HL-60/S4 treated with phorbol 12-myristate 13-acetate at 8.2 ng/mL for 4 days and 3 days (cell line): ENCODE measurements around the gene KCNK2.

Experiments
- in situ Hi-C: fragments of 300-500 bp; cut with MboI; formaldehyde crosslinking; loops from 2 replicates; pipeline ENCODE4 v1.15.0; 2022; ENCODE audit warnings: low sequenced_read_pairs

Gene KCNK2

GRCh38 chr1:215094381-215094780, 11.8 kb downstream of the KCNK2 start:
- in situ Hi-C loops = no loop called here

- in situ Hi-C loops = no loop called here
These were observed 13.0 kb downstream of the KCNK2 start for GRCh38 chr1:215095524-215095923.

- in situ Hi-C loops = no loop called here
These were observed 19.0 kb downstream of the KCNK2 start for GRCh38 chr1:215101511-215101910.

GRCh38 chr1:215104283-215104682, 21.7 kb downstream of the KCNK2 start:
- in situ Hi-C loops = no loop called here

- in situ Hi-C loops = no loop called here
These were observed 23.5 kb downstream of the KCNK2 start for GRCh38 chr1:215106067-215106466.

- in situ Hi-C loops = no loop called here
These were observed 26.6 kb downstream of the KCNK2 start for GRCh38 chr1:215109171-215109570.

- in situ Hi-C loops = no loop called here
These were observed 29.4 kb downstream of the KCNK2 start for GRCh38 chr1:215111916-215112315.

GRCh38 chr1:215113776-215114153, 31.2 kb downstream of the KCNK2 start:
- in situ Hi-C loops = no loop called here

- in situ Hi-C loops = no loop called here
These were observed 31.8 kb downstream of the KCNK2 start for GRCh38 chr1:215114154-215114933.

- in situ Hi-C loops = no loop called here
These were observed 33.2 kb downstream of the KCNK2 start for GRCh38 chr1:215115760-215116159.

GRCh38 chr1:215118081-215118480, 35.5 kb downstream of the KCNK2 start:
- in situ Hi-C loops = no loop called here

- in situ Hi-C loops = no loop called here
These were observed 36.5 kb downstream of the KCNK2 start for GRCh38 chr1:215119056-215119455.

GRCh38 chr1:215119719-215120365, 37.3 kb downstream of the KCNK2 start:
- in situ Hi-C loops = no loop called here

- in situ Hi-C loops = no loop called here
These were observed 46.0 kb downstream of the KCNK2 start for GRCh38 chr1:215128504-215128903.

- in situ Hi-C loops = no loop called here
These were observed 48.8 kb downstream of the KCNK2 start for GRCh38 chr1:215131291-215131690.

- in situ Hi-C loops = no loop called here
These were observed 49.6 kb downstream of the KCNK2 start for GRCh38 chr1:215132156-215132555.

GRCh38 chr1:215133532-215133931, 51.0 kb downstream of the KCNK2 start:
- in situ Hi-C loops = no loop called here

- in situ Hi-C loops = no loop called here
These were observed 55.4 kb downstream of the KCNK2 start for GRCh38 chr1:215137985-215138384.

- in situ Hi-C loops = no loop called here
These were observed 57.6 kb downstream of the KCNK2 start for GRCh38 chr1:215140135-215140534.

- in situ Hi-C loops = no loop called here
These were observed 58.9 kb downstream of the KCNK2 start for GRCh38 chr1:215141460-215141859.

GRCh38 chr1:215143497-215143896, 61.0 kb downstream of the KCNK2 start:
- in situ Hi-C loops = no loop called here

GRCh38 chr1:215146240-215146975, 63.9 kb downstream of the KCNK2 start:
- in situ Hi-C loops = no loop called here
